ENCODE measurements around the gene GAGE12D.
"Not testable (repeated sequence)": the region's sequence is repeated elsewhere in the genome, so short reads cannot be mapped to it uniquely, and the experiment has no call there.

GAGE12D gene, protein sequence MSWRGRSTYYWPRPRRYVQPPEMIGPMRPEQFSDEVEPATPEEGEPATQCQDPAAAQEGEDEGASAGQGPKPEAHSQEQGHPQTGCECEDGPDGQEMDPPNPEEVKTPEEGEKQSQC

DNA sequence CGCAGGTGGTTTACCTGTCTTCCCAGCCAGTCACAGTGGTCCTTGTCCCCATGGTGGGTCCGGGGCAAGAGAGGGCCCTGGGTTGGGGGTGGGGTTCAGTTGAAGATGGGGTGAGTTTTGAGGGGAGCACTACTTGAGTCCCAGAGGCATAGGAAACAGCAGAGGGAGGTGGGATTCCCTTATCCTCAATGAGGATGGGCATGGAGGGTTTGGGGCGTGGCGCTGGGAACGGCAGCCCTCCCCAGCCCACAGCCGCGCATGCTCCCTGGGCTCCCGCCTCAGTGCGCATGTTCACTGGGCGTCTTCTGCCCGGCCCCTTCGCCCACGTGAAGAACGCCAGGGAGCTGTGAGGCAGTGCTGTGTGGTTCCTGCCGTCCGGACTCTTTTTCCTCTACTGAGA, at the start of gene GAGE12D:
TSS of gene GAGE12D (plus strand) at position 301 of the 400 bp plus-strand sequence. CDS start 1,155 bp downstream, outside the sequence.
- not testable (repeated sequence) for DNase-seq (ENCODE audit: low read depth in 2 of 2)

DNA sequence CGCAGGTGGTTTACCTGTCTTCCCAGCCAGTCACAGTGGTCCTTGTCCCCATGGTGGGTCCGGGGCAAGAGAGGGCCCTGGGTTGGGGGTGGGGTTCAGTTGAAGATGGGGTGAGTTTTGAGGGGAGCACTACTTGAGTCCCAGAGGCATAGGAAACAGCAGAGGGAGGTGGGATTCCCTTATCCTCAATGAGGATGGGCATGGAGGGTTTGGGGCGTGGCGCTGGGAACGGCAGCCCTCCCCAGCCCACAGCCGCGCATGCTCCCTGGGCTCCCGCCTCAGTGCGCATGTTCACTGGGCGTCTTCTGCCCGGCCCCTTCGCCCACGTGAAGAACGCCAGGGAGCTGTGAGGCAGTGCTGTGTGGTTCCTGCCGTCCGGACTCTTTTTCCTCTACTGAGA, 9.7 kb upstream of the GAGE12D start, which contains the start of gene GAGE12C:
TSS of gene GAGE12C (plus strand) at position 301 of the 400 bp plus-strand sequence. CDS start 1,155 bp downstream, outside the sequence.
- not testable (repeated sequence) for DNase-seq (ENCODE audit: low read depth in 2 of 2)

DNA sequence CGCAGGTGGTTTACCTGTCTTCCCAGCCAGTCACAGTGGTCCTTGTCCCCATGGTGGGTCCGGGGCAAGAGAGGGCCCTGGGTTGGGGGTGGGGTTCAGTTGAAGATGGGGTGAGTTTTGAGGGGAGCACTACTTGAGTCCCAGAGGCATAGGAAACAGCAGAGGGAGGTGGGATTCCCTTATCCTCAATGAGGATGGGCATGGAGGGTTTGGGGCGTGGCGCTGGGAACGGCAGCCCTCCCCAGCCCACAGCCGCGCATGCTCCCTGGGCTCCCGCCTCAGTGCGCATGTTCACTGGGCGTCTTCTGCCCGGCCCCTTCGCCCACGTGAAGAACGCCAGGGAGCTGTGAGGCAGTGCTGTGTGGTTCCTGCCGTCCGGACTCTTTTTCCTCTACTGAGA, 9.5 kb downstream of the GAGE12D start, which contains the start of gene GAGE12E:
TSS of gene GAGE12E (plus strand) at position 301 of the 400 bp plus-strand sequence. CDS start 1,155 bp downstream, outside the sequence.
- DNase-seq (ENCODE audit: low read depth in 2 of 2), result not testable (repeated sequence)

DNA sequence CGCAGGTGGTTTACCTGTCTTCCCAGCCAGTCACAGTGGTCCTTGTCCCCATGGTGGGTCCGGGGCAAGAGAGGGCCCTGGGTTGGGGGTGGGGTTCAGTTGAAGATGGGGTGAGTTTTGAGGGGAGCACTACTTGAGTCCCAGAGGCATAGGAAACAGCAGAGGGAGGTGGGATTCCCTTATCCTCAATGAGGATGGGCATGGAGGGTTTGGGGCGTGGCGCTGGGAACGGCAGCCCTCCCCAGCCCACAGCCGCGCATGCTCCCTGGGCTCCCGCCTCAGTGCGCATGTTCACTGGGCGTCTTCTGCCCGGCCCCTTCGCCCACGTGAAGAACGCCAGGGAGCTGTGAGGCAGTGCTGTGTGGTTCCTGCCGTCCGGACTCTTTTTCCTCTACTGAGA, 19.0 kb downstream of the GAGE12D start, which contains the start of gene GAGE12F:
TSS of gene GAGE12F (plus strand) at position 301 of the 400 bp plus-strand sequence. CDS start 1,155 bp downstream, outside the sequence.
- not testable (repeated sequence) for DNase-seq (ENCODE audit: low read depth in 2 of 2)

DNA sequence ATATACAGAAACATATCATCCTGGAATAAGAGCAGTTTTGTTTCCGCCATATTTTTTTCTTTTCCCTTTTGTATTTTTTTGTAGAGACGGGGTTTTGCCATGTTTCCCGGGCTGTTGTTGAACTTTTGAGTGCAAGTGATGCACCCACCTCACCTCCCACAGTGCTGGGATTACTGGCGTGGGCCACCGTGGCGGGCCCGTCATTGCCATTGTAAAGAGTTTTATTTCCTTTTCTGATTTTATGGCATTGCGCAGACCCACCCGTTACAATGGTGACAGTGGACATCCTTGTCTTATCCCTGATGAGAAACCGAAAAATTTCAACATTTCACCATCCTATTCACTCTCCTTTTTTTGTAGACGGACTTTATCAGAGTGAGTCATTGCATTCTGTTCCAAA, 27.2 kb downstream of the GAGE12D start:
- DNase-seq (ENCODE audit: low read depth in 2 of 2), result not testable (repeated sequence)

DNA sequence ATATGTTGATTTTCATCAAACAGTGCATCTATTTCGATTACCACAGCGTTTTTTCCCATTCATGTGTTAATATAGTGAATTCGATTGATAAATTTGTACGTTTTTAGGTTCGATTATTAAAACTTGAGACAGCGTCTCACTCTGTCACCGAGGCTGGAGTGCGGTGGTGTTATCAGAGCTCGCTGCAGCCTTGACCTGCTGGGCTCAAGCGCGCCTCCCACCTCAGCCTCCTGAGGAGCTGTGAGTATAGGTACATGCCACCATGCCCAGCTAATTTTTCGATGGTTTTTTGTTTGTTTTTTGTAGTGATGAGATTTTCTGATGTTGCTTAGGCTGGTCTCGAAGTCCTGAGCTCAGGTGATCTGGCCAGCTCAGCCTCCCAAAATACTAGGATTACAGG, 27.6 kb downstream of the GAGE12D start:
- DNase-seq (ENCODE audit: low read depth in 2 of 2), result not testable (repeated sequence)

DNA sequence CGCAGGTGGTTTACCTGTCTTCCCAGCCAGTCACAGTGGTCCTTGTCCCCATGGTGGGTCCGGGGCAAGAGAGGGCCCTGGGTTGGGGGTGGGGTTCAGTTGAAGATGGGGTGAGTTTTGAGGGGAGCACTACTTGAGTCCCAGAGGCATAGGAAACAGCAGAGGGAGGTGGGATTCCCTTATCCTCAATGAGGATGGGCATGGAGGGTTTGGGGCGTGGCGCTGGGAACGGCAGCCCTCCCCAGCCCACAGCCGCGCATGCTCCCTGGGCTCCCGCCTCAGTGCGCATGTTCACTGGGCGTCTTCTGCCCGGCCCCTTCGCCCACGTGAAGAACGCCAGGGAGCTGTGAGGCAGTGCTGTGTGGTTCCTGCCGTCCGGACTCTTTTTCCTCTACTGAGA, 28.6 kb downstream of the GAGE12D start, which contains the start of gene GAGE12G:
TSS of gene GAGE12G (plus strand) at position 301 of the 400 bp plus-strand sequence. CDS start 1,155 bp downstream, outside the sequence.
- DNase-seq (ENCODE audit: low read depth in 2 of 2), result not testable (repeated sequence)

DNA sequence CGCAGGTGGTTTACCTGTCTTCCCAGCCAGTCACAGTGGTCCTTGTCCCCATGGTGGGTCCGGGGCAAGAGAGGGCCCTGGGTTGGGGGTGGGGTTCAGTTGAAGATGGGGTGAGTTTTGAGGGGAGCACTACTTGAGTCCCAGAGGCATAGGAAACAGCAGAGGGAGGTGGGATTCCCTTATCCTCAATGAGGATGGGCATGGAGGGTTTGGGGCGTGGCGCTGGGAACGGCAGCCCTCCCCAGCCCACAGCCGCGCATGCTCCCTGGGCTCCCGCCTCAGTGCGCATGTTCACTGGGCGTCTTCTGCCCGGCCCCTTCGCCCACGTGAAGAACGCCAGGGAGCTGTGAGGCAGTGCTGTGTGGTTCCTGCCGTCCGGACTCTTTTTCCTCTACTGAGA, 38.1 kb downstream of the GAGE12D start, which contains the start of gene GAGE12H:
TSS of gene GAGE12H (plus strand) at position 301 of the 400 bp plus-strand sequence. CDS start 1,155 bp downstream, outside the sequence.
- DNase-seq (ENCODE audit: low read depth in 2 of 2), result not testable (repeated sequence)

DNA sequence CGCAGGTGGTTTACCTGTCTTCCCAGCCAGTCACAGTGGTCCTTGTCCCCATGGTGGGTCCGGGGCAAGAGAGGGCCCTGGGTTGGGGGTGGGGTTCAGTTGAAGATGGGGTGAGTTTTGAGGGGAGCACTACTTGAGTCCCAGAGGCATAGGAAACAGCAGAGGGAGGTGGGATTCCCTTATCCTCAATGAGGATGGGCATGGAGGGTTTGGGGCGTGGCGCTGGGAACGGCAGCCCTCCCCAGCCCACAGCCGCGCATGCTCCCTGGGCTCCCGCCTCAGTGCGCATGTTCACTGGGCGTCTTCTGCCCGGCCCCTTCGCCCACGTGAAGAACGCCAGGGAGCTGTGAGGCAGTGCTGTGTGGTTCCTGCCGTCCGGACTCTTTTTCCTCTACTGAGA, 47.7 kb downstream of the GAGE12D start, which contains the start of gene GAGE2A:
TSS of gene GAGE2A (plus strand) at position 301 of the 400 bp plus-strand sequence. CDS start 1,155 bp downstream, outside the sequence.
- not testable (repeated sequence) for DNase-seq (ENCODE audit: low read depth in 2 of 2)

DNA sequence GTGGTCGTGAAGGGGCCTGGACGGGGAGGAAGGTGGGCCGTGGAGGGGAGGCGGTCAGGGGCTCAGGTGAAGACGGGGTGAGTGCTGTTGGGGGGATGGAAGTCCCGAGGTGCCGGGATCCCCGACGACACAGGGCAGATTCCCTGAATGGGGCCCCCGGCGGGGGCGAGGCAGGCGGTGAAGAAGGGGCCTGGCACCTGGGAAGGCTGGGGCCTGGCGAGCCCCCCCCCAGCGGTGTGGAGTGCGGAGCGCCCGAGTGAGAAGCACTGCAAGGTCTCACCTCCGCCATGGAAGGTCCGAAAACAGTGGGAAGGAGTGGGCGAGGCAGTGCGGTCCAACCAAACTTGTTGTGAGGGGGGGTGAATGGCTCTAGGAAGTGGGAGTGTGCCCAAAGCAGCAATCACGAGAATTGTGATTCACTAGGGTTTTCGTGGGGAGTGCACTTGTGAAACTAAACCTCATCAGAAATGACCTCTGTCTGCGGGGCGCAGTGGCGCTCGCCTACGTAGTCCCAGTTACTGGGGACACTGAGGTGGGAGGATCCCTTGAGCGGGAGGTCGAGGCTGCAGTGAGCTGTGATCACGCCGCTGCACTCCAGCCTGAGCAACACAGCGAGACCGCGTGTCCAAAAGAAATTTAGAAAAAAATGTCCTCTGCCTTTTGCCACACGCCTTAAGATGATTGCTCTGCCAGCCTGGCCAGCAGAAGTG, 48.4 kb downstream of the GAGE12D start:
- DNase-seq (ENCODE audit: low read depth in 2 of 2), result not testable (repeated sequence)

DNA sequence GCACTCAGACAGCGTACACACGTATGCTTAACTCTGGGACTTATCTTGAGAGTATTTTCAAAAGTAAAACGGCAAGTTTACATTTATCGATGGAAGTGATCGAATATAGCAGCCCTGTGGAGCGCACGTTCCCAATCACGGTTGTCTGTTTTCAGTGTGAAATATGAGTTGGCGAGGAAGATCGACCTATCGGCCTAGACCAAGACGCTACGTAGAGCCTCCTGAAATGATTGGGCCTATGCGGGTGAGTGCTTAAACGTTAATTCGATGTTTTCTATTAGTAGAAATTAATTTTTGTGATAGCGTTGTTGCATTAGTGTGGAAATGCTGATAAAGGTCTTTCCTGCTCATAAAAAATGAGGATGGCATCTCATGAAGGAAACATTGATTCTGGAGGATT, 49.0 kb downstream of the GAGE12D start:
- not testable (repeated sequence) for DNase-seq (ENCODE audit: low read depth in 2 of 2)
